ENCODE data around the gene NDUFAF3.

DNA sequence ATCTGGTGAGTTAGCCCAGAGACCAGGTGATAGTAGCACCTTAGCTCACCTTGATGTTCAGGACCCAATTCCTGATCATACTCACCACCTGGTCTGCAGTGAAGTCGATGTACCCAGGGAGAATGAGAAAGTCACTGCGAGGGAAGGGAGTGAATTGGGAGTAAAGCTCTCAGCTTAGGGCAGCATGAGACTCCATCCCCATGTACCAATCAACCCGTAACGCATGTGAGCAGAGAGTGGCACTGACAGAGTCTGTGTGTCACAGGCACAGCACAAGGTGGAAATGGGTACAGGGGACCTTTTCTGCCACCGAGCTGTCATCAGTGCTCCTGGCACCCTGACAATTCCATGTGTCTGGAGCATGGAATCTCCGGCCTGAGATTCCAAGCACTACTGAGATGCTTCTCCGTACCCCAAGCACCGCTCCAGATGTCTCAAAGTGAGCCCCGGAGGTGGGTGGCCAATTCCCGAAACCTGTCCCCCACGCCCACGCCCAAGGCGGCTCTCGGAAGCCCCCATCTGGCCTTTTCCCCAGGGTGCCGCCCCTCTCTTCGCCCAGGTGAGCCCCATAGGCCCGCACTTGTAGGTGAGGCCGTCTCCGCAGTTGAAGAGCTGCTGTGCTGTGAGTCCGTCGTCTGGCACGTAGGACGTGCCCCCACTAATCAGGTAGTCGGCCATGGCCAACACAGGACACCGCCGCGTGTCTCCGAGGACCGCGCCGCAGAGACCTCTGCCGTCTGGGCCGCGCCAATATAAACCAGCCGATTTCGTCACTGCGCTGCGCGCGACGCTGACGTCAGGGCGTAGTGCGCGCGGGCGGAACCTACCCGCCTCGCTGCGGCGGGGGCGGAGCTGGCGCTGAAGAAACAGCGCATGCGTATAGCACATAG lies 7.0 kb downstream of the NDUFAF3 start, which contains the start of gene IMPDH2:
- TF ChIP-seq, protein P1, sequence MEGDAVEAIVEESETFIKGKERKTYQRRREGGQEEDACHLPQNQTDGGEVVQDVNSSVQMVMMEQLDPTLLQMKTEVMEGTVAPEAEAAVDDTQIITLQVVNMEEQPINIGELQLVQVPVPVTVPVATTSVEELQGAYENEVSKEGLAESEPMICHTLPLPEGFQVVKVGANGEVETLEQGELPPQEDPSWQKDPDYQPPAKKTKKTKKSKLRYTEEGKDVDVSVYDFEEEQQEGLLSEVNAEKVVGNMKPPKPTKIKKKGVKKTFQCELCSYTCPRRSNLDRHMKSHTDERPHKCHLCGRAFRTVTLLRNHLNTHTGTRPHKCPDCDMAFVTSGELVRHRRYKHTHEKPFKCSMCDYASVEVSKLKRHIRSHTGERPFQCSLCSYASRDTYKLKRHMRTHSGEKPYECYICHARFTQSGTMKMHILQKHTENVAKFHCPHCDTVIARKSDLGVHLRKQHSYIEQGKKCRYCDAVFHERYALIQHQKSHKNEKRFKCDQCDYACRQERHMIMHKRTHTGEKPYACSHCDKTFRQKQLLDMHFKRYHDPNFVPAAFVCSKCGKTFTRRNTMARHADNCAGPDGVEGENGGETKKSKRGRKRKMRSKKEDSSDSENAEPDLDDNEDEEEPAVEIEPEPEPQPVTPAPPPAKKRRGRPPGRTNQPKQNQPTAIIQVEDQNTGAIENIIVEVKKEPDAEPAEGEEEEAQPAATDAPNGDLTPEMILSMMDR (IDR thresholded peaks at IDR 0.05; ENCODE audit: insufficient read depth, low read length, poor library complexity, severe bottlenecking): no peak
- no peak for TF ChIP-seq EZH2phosphoT487 (conservative IDR thresholded peaks at IDR 0.05; ENCODE audit: low read length)

Measured in SU-DHL-6 (cell line).